ENCODE data around the gene C17orf114.

C17orf114 gene

GRCh38 chr17:4839221-4839620 lies 37.1 kb upstream of the C17orf114 start:
- Histone ChIP-seq H3K9ac (ENCODE audit: low read depth, low read length) (no peak overlapping the region), H3K14ac (replicated peaks; ENCODE audit: low read depth, low read length) (peak overlapping the region; percentile 59), H3K9me1 (ENCODE audit: insufficient read depth, low read length) (peaks cover 48% of the 10 kb centered on the region), H3K18ac (ENCODE audit: low read depth, low read length) (no peak overlapping the region), H4K91ac (ENCODE audit: insufficient read depth, low read depth, low read length) (no peak overlapping the region), H2BK120ac (ENCODE audit: low read depth, low read length) (peak overlapping the region; percentile 27), H2BK5ac (ENCODE audit: low read depth, low read length, poor library complexity, severe bottlenecking) (no peak overlapping the region), H3K36me3 (ENCODE audit: control insufficient read depth, insufficient read depth, low read length) (peaks cover 5% of the 10 kb centered on the region; the same call in 1 of the 2 replicates), H3K27me3 (ENCODE audit: control insufficient read depth, insufficient read depth, low read length) (no peaks in the 10 kb centered on the region), H2AK9ac (replicated peaks; ENCODE audit: low read depth, low read length, poor library complexity) (no peak overlapping the region), H3K4ac (ENCODE audit: low read depth, low read length) (peak overlapping the region; percentile 52), H4K5ac (ENCODE audit: low read depth, low read length) (no peak overlapping the region), H3K23ac (ENCODE audit: low read depth, low read length) (peak overlapping the region; percentile 48; the same call in 1 of the 2 replicates), H3K79me1 (ENCODE audit: low read depth in 1 of 2, low read length in 2 of 2) (peaks cover 40 to 84% of the 10 kb centered on the region in 2 experiments), H3K9me3 (ENCODE audit: control insufficient read depth, insufficient read depth, low read length) (no peaks in the 10 kb centered on the region), H3K4me1 (ENCODE audit: control insufficient read depth, insufficient read depth, low read length) (peaks cover 19% of the 10 kb centered on the region), H3K27ac (ENCODE audit: insufficient read depth, low read length) (peak overlapping the region; percentile 30; the same call in 1 of the 2 replicates), H2BK20ac (ENCODE audit: low read depth, low read length) (no peak overlapping the region), H2AFZ (replicated peaks; ENCODE audit: low read length, poor library complexity) (no peak overlapping the region), H3K56ac (ENCODE audit: extremely low read depth, insufficient read depth, low read length) (no peak overlapping the region), H3K4me3 (ENCODE audit: insufficient read depth, low read depth, low read length) (no peak overlapping the region), H4K8ac (ENCODE audit: low read depth in 2 of 2, low read length in 2 of 2) (no peak overlapping the region), H2AK5ac (ENCODE audit: low read depth, low read length) (peak overlapping the region; percentile 44; the same call in 1 of the 2 replicates), H3K4me2 (ENCODE audit: low read depth, low read length) (no peak overlapping the region), H4K20me1 (ENCODE audit: insufficient read depth, low read length) (peaks cover 73% of the 10 kb centered on the region), H2BK15ac (ENCODE audit: low read depth, low read length) (0 out of 3 replicates have a peak overlapping the region, but pooled peaks have one; percentile 53)
- in situ Hi-C loops (cut with MboI; ENCODE audit: low sequenced_read_pairs): no loop called here
- no CpG with 5 or more reads among the region's 8 CpGs for WGBS, 2 experiments (ENCODE audit: extremely low coverage in 2 of 2, insufficient read length in 1 of 2)
- DNase-seq (no peak), ATAC-seq (ENCODE audit: low read depth) (no peak)
- TF ChIP-seq MAZ (IDR thresholded peaks at IDR 0.05; ENCODE audit: borderline replicate concordance, low read depth, low read length): no peak
- no peak for TF ChIP-seq ELK1 (IDR thresholded peaks at IDR 0.05; ENCODE audit: borderline replicate concordance, low read depth, low read length)
- TF ChIP-seq RCOR1 (IDR thresholded peaks at IDR 0.05; ENCODE audit: insufficient replicate concordance, low read length): no peak
- no peak for TF ChIP-seq RAD21 (IDR thresholded peaks at IDR 0.05; ENCODE audit: low read length)
- TF ChIP-seq FOS (IDR thresholded peaks at IDR 0.05; ENCODE audit: low read depth, low read length): no peak
- no peak for TF ChIP-seq POLR2A (IDR thresholded peaks at IDR 0.05; ENCODE audit: low read depth, low read length)
- no peak for TF ChIP-seq CEBPB (IDR thresholded peaks at IDR 0.05; ENCODE audit: low read depth, low read length)
- no peak for TF ChIP-seq CHD1 (IDR thresholded peaks at IDR 0.05; ENCODE audit: low read depth, low read length)
- no peak for TF ChIP-seq SMC3 (IDR thresholded peaks at IDR 0.05; ENCODE audit: low read depth, low read length)
- TF ChIP-seq NFE2L2 (IDR thresholded peaks at IDR 0.05; ENCODE audit: low read depth, low read length): no peak
- TF ChIP-seq MAFK (IDR thresholded peaks at IDR 0.05; ENCODE audit: low read depth, low read length): no peak
- CTCF ChIA-PET: no interaction called here
- intact Hi-C loops (cut with micrococcal nuclease): no loop called here
- POLR2A ChIA-PET (ENCODE audit: unreplicated experiment): no interaction called here
- BruUV-seq (replicated peaks): no TSS peak
- dilution Hi-C loops (cut with HindIII; ENCODE audit: low sequenced_read_pairs, unreplicated experiment): no loop called here
